Measurements from ENCODE around the gene CLVS2.

DNA sequence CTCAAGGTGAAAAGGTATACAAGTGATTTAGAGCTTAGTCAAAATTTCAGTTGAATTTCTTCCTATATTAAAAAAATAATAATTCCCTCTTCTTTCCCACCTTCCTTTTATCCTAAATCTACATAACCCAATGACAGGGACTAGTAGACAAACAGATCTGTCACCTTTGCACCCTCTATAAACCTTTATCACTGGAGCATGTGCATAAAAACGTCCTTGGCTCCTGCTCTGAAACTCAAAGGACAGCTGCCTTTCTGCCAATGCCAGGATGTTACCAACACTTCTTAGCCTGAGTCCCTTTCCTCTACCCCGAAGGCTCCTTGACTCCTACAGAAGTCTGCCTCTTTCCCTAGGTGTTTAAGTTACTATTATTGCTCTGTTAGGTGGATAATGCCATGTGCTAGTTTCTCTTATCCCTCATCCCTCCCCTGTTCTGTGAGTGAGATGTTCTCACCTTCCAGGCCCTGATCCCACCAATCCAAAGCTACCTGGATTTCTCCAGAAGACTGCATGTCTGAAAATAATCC, 4.3 kb downstream of the CLVS2 start:
- TF ChIP-seq, protein P1, sequence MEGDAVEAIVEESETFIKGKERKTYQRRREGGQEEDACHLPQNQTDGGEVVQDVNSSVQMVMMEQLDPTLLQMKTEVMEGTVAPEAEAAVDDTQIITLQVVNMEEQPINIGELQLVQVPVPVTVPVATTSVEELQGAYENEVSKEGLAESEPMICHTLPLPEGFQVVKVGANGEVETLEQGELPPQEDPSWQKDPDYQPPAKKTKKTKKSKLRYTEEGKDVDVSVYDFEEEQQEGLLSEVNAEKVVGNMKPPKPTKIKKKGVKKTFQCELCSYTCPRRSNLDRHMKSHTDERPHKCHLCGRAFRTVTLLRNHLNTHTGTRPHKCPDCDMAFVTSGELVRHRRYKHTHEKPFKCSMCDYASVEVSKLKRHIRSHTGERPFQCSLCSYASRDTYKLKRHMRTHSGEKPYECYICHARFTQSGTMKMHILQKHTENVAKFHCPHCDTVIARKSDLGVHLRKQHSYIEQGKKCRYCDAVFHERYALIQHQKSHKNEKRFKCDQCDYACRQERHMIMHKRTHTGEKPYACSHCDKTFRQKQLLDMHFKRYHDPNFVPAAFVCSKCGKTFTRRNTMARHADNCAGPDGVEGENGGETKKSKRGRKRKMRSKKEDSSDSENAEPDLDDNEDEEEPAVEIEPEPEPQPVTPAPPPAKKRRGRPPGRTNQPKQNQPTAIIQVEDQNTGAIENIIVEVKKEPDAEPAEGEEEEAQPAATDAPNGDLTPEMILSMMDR (IDR thresholded peaks at IDR 0.05), result no peak
- no peak for TF ChIP-seq ZFX (IDR thresholded peaks at IDR 0.05; ENCODE audit: borderline replicate concordance)

Measured in 22Rv1 (cell line).